ENCODE measurements around the gene TIMM13.

The TIMM13 gene

DNA sequence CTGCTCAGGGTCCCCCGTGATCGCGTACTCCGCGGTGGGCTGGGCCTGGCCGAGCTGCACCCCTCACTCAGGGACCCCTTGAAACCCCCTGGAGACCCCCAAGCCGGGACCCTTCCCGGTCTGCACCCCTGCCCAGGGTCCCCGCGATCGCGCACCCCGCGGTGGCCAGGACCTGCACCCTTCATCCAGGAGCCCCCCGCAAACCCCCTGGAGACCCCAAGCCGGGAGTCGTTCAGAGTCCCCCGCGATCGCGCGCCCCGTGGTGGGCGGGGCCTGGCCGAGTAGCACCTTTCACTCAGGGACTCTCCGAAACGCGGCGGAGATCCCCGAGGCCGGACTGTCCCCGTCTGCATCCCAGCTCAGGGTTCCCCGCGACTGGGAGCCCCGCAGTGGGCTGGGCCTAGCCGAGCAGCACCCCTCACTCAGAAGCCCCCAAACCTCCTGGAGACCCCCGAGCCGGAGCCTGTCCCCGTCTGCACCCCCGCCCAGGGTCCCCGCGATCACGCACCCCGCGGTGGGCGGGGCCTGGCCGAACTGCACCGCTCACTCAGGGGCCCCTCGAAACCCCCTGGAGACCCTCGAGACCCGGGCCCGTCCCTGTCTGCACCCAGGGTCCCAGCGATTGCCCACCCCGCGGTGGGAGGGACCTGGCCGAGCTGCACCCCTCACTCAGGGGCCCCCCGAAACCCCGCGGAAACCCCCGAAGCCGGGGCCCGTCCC lies 28.6 kb upstream of the TIMM13 start:
- in situ Hi-C loops (cut with MboI; ENCODE audit: low sequenced_read_pairs): no loop called here

DNA sequence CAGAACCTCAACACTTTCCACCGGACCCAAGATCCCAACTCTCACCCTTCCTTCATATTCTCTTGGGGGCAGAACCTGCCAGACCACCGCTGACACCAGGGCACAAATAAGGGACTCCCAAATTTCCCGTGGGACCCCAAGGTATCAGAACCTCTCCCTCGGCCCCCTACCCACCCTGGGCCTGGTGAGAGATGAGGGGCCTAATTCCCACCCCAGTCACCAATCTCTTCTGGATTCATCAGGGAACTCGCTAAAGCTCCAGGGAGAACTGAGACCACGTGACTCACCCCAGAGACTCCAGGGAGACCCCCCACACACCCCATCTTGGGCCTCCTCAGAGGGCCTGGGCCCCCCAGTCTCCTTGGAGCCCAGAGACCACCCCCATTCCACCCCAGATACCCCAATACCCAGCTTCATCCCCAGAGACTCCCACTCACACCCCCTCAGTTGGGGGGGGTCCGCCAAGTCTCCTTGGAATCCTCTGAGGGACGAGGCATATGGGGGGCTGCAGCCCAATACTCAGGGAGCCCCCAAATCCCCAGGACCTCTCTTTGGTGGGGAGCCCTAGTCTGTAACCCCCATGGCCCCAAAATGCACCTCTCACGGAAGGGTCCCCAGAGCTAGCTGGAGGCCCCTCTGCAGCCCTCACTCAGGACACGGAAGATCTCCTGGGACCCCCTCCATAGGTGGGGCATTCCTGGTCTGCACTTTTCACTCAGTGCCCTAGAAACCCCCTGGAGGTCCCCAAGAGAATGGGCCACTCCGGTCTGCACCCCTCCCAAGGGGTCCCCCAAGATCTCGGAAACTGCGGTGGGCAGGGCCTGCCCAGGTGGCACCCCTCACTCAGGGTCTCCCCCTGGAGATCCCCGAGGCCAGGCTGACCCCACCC lies 27.8 kb upstream of the TIMM13 start:
- in situ Hi-C loops (cut with MboI; ENCODE audit: low sequenced_read_pairs): no loop called here

DNA sequence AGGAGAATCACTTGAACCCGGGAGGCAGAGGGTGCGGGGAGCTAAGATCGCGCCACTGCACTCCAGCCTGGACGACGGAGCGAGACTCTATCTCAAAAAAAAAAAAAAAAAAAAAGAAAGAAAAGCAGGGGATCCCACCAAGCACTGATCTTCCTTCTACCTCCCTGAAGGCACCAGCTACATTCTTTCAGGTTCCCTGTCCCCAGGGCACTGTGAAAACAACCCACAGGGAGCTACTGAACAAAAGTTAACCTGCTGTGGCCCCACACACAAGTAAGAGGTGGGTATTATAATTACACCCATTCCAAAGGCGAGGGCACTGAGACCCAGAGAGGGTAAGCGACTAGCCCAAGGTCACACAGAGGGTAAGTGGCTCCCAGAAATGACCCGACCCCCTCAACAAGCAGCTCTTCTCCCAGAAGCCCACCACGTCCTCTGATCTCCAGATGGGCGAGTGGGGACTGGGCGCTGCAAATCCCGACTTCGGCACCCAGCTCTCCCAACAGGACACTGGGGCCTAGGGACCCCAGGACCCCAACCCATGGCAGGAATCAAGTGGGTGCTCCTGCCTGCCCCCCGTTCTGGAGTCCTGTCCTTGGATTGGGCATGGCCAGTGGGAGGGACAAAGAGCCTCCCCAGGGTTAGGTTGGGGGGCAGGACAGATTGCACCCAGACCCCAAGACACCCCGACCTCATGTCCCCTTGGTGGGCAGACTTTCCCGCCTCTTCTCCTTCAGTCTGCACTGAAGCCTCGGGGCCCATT lies 27.0 kb upstream of the TIMM13 start:
- in situ Hi-C loops (cut with MboI; ENCODE audit: low sequenced_read_pairs): no loop called here

DNA sequence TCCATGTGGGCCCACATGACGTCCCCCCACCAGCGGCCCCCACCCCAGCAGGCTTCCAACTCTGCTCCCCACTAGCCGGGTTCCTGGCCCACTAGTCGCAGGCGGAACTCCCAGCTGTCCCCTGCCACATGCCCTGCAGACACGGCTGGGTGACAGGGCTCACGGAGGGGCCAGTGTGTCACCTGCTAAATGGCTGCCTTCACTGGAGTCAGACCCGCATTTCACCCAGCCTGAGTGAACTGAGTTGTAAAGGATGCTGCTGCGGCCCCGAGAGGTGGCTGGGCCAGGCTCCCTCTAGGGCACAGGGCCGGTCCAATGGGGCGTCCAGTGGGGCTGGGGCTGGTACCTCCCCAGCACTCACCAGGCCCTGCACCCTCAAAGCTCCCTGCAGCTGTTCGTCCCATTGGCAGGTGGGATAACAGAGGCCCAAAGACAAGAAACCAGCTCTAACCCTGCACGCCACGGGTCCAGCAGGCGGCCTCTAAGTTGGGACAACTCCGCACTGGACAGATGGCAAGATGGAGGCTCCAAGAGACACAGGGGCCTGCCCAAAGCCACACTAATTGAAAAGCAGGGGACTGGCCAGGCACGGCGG lies 26.1 kb upstream of the TIMM13 start:
- in situ Hi-C loops (cut with MboI; ENCODE audit: low sequenced_read_pairs): no loop called here

DNA sequence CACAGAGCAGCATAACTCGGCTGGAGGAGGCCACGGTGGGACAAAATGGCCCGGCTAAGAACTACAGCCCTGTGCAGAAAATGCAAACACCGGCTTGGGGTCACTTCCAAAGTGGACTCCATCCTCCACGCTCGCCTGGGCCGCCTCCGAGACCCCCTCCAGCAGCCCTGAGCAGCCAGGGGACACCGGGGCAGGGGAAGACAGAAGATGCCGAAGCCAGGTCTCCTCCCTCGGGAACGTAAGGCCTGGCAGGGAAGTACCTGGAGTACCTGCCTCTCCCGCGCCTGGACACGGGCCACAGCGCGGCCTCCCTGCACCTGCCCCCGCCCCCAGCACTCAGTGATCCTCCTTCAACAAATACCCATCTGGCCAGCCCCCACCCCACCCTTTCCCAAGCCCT lies 24.4 kb upstream of the TIMM13 start:
- in situ Hi-C loops (cut with MboI; ENCODE audit: low sequenced_read_pairs): no loop called here

DNA sequence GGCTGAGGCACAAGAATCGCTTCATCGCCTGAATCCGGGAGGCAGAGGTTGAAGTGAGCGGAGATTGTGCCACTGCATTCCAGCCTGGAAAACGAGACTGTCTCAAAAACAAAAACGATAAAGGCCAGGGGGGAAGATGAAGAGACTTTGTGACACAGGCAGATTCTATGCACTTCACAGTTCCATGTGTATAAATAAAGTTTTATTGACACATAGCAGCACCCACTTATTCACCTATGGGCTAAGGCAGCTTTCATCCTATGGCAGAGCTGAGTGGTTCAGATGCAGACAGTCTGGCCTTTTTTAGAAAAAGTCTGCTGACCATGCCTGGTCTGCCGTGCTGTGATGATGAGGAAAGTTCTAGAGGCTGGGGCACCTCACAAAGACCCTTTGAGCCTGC lies 23.8 kb upstream of the TIMM13 start:
- in situ Hi-C loops (cut with MboI; ENCODE audit: low sequenced_read_pairs): no loop called here

DNA sequence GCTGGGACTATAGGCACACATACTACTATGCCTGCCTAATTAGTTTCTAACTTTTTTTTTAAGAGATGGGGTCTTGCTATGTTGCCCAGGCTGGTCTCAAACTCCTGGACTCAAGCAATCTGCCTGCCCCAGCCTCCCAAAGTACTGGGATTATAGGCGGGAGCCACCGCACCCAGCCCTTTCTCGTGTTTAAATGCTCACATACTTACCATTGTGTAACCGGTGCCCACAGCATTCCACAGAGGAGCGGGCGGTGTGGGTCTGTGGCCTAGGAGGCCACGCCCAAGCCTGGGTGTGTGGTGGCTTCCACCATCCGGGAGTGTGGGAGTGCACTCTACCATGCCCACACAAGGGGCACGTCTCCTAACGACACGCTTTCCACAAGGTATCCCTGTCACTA lies 21.6 kb upstream of the TIMM13 start:
- in situ Hi-C loops (cut with MboI; ENCODE audit: low sequenced_read_pairs): no loop called here

DNA sequence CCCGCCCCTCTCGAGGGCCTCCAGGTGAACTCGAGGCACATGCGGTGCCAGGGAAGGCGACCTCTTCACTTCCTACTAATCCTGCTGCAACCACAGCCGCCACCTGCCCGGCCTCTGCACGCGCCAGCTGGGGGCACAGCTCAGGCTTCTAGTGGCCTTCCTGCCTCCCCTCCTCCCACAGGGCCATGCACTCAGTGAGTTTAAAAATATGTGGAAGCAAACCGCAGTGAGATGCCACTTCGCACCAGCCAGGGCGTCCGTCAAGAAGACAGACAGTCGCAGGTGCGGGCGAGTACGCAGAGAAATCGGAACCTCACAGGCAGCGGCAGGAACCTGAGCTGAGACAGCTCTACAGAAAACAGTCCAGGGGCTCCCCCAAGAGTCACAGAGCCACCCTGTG lies 19.0 kb upstream of the TIMM13 start:
- in situ Hi-C loops (cut with MboI; ENCODE audit: low sequenced_read_pairs): no loop called here

DNA sequence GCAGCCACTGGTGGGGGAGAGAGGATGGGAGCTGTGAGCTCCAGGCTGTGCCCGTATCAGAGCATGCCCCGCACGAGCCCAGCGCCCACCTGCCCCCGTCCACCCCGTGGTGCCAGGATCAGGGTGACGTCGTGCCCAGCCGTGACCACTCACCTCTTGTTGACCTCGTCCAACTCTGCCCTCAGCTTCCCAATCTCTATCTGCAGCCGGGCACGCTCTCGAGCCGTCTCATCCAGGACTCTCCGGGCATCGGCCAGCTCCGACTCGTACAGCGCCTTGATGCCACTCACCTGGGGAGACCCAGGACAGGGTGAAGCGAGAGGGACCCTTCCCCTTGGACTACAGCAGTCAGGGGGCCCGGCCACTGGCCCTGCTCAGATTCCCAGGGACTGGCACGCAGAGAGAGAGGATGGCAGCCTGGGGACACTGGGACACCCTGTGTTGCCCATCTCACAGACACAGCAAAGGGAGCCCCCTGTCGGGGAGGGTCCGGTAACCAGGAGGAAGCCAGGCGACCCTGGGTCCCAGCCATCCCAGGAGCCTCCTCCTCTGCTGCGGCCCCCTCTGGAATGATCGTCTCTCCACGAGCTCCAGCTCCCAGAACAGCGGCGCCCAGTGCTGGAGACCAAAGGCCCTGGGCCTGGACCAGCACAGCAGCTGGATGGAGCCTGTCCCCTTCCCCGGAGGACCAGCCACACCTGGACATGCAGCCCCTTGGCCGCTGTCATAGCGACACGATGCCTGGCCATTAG lies 17.0 kb upstream of the TIMM13 start:
- in situ Hi-C loops (cut with MboI; ENCODE audit: low sequenced_read_pairs): no loop called here

DNA sequence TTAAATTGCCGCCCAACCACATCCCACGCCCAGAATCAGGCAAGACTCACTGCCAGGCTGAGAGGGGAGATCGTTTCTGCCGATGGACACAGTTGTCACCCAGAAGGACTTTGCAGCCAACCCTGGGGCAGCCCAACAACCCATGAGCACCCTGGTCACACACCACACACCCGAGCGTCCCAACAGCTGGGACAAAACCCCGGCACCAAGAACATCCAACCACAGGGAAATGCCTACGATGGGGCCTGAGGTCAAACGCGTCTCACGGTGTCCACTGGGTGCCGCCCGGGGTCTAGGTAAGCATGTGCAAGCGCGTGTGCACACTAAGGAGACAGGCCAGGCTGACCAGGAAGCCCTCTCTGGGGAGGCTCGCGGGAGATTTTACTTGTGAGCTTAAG lies 16.4 kb upstream of the TIMM13 start:
- in situ Hi-C loops (cut with MboI; ENCODE audit: low sequenced_read_pairs): no loop called here

DNA sequence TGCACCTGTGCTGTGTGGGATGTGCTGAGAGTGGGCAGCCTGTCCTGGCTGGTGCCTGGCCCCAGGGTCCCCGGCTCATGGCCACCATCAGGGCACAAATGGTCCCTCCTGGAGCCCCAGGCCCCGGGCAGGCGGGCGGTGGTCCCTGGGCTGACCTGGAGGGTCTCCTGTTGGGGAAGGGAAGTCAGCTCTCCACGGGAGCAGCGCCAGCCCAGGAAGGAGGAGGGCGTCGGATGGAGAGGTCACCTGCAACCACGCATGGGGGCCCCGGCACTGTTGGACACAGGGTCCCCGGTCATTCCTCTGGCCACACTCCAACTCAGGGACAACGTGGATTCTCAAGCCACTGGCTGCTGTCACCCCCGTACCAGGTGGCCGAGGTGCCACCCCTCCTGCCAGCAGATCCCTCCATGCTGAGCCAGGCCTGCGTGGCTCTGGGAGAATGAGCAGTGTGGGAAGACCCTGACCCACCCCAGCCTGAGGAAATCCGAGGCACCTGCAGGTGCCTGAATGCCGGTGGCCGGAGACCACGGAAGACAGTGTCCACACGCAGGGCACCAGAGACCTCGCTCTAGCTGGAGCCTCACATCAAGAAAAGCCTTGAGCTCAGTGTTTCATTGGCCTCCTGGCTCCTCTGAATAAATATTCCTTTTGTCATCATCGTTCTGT lies 15.9 kb upstream of the TIMM13 start:
- in situ Hi-C loops (cut with MboI; ENCODE audit: low sequenced_read_pairs): no loop called here

DNA sequence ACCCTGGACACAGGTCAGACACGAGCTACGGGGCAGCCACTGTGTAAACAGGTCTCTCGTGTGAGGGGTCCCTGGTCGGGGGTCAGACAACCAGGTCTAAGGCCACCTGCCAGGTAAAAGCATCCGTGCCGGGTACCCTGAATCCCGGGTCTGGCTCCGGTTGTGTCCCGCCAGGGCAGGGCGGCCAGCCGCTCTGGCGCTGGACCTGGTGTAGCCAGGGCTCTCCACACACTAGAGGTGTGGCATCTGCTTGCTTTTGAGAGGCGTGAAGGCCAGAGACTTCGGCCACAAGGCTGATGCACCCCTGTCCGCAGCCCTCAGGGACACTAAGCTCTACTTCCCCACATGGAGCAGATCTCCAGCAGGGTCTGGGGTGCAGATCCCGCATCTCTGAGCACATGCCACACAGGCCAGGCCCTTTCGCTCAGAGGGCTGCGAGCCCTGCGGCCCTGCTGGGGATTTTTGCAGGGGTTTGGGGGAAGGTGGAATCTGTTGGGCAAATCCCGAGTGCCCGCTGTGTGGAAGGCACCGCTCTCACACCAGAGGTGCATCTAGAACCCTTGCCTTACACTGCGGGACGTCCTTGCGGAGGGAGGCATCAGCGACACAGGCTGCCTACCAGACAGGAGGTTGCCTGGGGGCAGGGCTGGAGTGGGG lies 13.8 kb upstream of the TIMM13 start:
- in situ Hi-C loops (cut with MboI; ENCODE audit: low sequenced_read_pairs): no loop called here

DNA sequence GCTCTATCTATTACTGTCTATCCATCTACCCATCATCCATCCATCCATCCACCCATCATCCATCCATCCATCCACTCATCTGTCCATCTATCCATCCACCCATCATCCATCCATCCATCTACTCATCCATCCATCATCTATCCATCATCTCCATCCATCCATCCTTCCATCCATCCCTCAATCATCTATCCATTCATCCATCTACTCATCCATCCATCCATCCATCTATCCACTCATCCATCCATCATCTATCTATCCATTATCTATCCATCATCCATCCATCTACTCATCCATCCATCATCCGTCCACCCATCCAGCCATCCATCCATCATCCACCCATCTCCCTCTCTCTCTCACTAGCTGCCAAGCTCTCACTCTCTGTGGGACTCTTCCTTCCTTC lies 13.1 kb upstream of the TIMM13 start:
- in situ Hi-C loops (cut with MboI; ENCODE audit: low sequenced_read_pairs): no loop called here

DNA sequence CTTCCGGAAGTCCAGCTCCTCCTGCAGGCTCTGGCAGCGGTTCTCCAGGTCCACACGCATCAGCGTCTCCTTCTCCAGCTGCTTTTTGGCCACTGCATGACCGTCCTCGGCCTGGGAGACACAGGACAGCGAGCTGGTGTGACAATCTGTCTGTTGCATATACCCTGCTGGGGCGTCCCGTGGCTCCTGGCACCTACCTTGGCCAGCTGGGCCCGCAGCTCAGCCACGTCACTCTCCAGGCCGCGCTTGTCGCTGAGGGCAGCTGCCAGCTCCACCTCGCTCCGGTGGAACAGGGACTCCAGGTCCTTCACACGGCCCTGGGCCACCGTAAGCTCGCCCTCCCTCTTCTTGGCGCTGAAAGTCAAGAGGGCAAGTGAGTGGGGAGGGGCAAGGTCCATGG lies 10.8 kb upstream of the TIMM13 start:
- in situ Hi-C loops (cut with MboI; ENCODE audit: low sequenced_read_pairs): no loop called here

DNA sequence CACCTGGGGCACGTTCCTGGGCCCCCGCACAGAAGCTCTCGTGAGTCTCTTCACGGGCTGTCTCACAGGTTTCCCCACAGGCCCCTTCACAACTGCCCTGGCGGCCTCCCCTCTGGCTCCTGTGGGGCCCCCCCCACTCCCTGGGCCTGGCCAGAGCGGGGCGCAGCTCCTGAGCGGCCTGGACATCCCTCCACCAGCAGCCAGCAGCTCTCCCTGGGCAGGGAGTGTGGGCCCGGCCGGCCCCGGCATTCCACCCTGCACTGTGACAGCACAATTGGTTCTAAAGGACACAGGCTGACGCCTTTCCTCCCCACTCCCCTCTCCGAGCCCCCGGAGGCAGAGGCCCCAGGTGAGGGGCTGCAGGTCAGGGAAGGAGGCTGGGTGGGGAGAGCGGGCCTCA lies 9.5 kb upstream of the TIMM13 start:
- in situ Hi-C loops (cut with MboI; ENCODE audit: low sequenced_read_pairs): no loop called here

DNA sequence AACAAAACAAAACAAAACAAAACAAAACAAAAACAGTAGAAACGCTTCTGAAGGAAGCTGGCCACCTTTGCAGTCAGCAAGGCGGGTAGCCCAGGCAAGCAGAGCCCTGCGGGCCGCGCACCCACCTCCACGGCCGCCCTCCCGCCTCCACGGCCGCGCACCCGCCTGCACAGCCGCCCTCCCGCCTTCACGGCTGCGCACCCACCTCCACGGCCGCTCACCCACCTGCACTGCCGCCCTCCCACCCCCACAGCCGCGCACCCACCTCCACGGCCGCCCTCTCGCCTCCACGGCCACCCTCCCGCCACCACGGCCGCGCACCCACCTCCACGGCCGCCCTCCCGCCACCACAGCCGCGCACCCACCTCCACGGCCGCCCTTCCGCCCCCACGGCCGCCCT lies 9.0 kb upstream of the TIMM13 start:
- in situ Hi-C loops (cut with MboI; ENCODE audit: low sequenced_read_pairs): no loop called here

DNA sequence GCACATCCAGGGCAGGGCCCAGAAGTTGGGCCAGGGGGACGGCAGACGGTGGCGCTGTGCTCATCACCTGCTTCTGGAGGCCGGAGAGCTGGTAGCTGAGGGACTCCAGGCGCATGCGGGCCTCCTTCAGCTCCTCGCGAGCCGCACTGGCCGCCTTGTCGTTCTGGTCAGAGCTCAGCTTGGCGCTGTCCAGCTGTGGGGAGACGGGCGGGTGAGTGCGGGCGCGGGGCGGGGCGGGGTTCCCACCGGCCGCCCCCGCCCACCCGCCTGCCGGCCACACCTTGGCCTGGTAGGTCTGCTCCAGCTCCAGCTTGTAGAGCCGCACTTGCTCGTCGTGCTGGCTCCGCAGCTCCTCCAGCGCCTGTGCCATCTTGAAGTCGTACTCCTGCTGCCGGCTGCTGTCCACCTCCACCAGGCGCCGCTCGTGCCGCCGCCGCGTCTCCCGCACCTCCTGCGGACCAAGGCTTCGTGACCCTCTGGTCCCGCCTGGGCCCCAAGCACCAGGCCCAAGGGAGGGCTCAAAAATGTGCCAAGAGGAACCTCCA lies 7.4 kb upstream of the TIMM13 start:
- in situ Hi-C loops (cut with MboI; ENCODE audit: low sequenced_read_pairs): no loop called here

DNA sequence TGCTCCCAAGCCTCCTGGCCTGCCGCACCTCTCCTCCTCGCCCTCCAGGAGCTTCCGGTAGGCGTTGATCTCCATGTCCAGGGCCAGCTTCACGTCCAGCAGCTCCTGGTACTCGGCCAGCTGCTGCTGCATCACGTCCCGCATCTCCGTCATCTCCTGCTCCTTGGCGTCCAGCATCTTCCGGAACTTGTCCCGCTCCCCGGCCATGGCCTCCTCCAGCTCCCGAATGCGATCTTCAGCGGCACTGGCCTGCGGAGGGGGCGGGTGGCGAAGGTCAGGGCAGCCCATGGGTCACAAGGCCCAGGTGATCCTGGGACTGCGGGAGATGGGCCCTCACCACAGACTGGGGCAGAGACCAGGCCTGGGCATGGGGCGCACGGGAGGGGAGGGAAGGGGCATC lies 6.9 kb upstream of the TIMM13 start:
- in situ Hi-C loops (cut with MboI; ENCODE audit: low sequenced_read_pairs): no loop called here

DNA sequence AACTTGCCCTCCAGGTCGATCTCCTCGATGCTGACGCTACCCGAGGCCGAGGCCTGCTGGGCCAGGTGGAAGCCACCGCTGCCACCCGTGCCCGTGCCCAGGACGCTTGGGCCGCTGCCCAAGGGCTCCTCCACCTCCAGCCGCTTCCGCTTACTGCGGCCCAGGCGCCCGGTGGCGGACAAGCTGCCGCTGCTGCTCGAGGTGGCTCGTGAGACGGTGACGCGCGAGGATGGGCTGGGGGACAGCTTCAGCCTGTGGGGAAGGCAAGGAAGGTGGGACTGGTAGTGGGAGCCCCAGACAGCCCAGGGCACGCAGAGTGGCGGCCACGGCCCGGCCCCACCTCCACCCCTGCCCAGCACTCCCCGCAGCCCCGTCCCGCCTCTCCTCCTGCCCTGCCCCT lies 6.5 kb upstream of the TIMM13 start:
- in situ Hi-C loops (cut with MboI; ENCODE audit: low sequenced_read_pairs): no loop called here

Data from hTERT RPE-1 (cell line).